Globus pallidus (tissue), 1 donor: ENCODE measurements around the gene ZNF724.

Source experiments
- DNase-seq: peaks from one replicate; pipeline ENCODE4 v3.0.0-alpha.2; 2015; ENCODE audit warnings: low spot score

ZNF724 gene

GRCh38 chr19:23241419-23241818 is 8.8 kb downstream of the ZNF724 start:
- no peak for DNase-seq

GRCh38 chr19:23222998-23223652 is 27.1 kb downstream of the ZNF724 start:
- no peak for DNase-seq

DNA sequence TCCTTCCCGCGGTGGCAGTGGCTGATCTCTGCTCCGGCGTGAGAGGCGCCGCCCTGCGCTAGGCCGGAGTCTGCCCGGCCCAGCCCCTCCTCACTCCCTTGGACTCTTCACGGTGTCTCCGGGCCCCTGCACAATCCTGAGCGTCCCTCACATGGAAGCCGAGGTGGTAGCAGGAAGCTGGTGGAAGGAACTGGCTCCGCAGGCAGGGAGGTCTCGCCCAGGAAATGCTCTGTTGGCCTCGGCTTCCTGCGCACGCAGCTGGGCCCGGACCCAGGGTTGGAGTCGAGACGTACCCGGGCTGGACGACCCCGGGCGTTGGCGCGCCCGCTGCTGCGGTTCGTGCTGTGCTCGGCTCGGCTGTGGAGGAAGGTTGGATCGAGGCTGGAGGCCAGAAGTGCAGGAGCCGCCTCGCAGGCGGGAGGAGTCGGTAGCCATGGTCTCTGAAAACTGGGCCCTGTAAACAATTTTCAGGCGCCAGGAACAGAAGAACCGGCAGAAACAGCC is 46.3 kb downstream of the ZNF724 start:
- DNase-seq: peak; percentile 4

DNA sequence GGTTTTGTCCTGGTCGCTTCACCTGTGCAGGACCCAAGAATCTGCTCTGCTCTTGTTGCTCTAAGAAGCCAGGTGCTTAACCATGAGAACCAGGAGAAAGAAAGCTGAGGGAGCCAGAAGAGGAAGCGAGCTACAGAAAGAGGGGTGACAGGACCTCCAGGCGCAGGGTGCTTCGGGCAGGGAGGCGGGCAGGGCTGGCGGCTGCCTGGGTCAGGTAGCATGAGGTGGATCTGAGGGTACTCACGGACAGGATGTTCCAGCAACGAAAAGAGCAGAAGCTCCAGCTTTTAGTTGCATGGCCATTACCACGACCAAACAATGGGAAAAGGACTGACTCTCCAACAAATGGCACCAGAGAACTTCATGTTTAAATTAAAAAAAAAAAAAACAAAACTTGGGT is 59.9 kb downstream of the ZNF724 start:
- DNase-seq: no peak

GRCh38 chr19:23183251-23183650 is 66.9 kb downstream of the ZNF724 start:
- no peak for DNase-seq
